Ramos (cell line): Measurements from ENCODE around the gene GMEB1.
"Not testable (repeated sequence)": the region's sequence is repeated elsewhere in the genome, so short reads cannot be mapped to it uniquely, and the experiment has no call there.

ENCODE experiments used
- in situ Hi-C: fragments of 300-500 bp; cut with MboI; formaldehyde crosslinking; loops from one replicate; pipeline ENCODE4 v1.14.3; 2022; ENCODE audit warnings: low sequenced_read_pairs; ENCODE audit not compliant: unreplicated experiment

The GMEB1 gene

DNA sequence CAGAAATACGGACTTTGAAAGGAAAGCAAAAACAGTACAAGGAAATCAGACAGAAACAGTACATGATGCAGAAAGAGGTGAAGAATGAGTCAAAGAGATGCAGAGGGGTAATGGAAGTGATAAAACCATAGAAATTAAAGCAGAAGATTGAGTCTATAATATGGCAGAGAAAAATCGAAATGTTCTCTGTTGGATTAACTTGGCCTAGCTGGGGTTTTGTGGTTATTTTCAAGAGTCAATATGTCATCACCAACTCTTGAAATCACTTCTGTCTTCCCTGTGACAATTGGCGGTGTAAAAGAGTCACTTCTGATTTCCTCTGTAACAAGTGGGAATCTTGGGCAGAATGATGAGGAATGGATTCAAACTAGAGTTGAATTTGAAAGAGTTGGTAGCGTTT lies 75.6 kb downstream of the GMEB1 start:
- in situ Hi-C loops = no loop called here

DNA sequence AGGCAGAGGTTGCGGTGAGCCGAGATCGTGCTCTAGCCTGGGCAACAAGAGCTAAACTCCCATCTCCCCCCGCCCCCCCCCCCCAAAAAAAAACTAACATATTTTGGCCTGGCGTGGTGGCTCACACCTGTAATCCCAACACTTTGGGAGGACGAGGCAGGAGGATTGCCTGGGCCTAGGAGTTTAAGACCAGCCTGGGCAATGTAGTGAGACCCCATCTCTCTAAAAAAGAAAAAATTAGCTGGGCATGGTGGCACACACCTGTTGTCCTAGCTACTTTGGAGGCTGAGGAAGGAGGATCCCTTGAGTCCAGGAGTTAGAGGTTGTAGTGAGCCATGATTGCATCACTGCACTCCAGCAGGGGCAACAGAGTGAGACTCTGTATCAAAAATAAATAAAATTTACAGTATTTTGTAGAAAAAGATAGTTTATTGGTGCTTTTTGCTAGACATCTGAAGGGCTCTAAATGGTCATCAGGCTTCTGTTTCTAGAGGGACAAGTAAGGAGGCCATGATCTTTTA lies 77.1 kb downstream of the GMEB1 start:
- in situ Hi-C loops = no loop called here

DNA sequence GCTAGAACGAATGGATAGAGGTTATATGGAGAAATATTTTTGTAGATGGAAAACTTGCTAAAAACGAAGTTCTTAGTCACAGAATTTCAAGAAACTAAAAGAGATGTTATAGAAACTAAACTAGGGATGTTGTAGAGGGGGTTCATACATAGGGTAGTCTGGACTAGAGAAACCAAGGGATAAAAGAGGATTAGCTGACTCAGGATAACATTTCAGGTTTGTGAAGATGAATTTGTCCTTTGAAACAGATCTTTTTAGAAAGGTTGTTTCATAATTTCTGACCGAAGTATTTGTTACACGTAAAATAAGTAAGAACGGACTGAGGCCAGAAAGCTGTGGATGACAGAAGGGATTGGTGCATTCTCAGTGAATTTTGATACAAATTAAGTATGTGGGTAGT lies 81.7 kb downstream of the GMEB1 start:
- in situ Hi-C loops = no loop called here

DNA sequence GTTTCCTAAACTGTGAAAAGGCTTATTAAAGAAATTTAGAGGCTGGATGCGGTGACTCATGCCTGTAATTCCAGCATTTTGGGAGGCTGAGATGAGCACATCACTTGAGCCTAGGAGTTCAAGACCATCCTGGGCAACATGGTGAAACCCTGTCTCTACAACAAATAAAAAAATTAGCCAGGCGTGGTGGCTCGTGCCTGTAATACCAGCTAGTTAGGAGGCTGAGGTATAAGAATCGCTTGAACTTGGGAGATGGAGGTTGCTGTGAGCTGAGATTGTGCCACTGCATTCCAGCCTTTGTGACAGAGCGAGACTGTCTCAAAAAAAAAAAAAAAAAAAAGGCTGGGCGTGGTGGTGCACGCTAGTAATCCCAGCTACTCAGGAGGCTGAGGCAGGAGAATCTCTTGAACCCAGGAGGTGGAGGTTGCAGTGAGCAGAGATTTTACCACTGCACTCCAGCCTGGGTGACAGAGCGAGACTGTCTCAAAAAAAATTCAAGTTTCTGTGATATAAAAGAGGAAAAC lies 82.2 kb downstream of the GMEB1 start:
- in situ Hi-C loops = not testable (repeated sequence)

DNA sequence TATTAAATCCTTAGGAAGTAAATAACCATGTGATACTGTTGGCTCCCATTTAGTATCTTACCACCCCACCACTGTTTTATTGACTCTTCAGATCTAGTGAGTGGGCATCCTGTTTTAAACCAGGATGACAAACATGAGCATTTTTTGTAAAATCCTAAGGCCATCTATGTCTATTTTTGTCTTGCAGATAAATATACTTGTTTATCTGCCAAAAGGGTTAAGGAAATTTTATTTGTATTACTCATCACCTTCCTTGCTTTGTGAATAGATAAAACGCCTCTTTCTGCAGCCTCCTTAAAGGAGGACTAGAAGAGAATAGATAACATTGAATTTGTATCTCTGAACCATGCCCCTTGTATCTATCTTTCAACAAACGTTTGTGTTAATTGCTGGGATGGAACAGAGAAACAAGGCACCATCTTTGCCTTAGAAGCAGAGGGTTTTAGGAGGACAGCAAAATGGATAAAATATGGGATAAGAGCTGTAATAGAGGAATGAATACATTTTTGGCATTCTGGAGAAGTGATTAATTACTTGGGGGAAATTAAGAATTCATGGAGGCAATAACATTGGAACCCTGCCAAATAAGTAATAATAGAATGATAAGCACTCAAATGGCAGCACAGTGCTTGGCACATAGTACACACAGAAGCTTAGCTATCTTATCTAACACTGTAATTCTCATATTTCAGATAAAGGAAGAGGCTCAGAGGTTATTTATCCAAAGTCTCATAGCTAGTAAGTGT lies 82.9 kb downstream of the GMEB1 start:
- in situ Hi-C loops = no loop called here

DNA sequence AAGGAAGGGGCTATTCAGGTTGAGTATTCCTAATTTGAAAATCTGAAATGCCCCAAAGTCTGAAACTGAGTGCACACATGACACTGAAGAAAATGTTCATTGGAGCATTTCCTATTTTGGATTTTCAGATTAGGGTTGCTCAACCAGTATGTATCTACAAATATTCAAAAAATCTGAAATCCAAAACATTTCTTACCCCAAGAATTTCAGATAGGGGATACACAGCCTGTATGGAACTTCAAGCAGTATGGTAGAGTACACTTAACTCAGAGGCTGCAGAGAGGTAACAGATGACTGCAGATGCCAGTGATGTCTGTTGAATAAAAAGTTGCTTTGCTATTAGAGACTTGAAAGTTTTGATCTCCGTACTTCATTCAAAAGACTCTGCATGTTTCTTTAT lies 87.1 kb downstream of the GMEB1 start:
- in situ Hi-C loops = no loop called here

DNA sequence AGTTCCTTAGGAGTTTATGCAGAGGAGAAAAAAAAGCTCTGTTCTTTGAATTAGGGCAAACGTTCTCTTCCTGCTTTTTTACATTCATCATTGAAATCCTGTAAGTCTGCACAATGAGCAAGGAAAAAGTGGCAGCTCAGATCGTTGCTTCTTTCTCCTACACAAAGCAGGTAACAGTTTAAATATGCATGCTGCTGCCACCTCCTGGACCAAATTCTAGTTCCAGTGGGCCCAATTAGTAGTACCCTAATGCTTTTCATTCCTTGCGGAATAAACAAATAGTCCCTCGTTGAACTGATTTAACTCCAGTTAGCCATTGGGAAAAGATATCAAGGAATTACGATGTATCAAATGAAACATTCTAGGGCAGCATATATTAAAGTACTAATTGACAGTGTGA lies 88.3 kb downstream of the GMEB1 start:
- in situ Hi-C loops = no loop called here

DNA sequence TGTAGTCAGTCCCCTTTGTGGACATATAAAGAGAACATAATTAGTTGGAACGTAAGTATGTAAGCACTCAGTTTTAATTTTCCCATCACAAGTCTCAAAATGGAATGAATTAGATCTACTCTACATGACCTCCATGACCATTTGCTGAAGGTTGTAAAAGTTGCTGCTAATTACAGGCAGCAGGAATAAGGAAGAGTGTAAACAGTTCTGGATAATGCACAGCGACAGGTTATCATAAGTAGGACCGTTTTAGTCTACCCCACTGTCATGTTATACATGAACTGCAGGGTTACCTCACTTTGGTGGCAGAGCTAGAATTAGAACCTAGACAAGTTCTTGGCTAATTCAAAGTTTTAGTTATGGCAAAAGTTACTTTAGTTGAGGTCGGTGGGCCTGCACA lies 89.8 kb downstream of the GMEB1 start:
- in situ Hi-C loops = no loop called here

DNA sequence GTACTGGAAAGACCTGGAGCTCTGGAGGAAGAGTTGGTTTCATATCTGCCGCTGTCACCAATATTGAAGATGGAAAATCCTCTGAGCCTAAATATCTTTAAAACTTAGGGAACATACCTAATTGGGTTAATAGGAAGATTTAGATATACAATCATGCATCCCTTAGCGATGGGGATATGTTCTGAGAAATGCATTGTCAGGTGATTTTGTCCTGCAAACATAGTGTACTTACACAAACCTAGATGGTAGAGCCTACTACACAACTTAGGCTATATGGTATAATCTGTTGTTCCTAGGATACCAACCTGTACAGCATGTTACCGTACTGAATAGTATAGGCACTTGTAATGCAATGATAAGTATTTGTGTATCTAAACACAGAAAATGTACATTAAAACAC lies 90.7 kb downstream of the GMEB1 start:
- in situ Hi-C loops = no loop called here

DNA sequence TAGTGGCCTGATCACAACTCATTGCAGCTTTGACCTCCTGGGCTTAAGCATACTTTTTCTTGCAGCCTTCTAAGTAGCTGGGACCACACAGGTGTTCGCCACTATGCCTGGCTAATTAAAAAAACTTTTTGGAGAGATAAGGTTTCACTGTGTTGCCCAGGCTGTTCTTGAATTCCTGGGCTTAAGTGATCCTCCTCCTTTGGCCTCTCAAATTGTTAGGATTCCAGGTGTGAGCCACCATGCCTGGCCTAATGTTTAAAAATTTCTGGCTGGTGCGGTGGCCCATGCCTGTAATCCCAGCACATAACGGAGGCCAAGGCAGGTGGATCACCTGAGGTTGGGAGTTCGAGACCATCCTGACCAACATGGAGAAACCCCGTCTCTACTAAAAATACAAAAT lies 92.6 kb downstream of the GMEB1 start:
- in situ Hi-C loops = no loop called here

DNA sequence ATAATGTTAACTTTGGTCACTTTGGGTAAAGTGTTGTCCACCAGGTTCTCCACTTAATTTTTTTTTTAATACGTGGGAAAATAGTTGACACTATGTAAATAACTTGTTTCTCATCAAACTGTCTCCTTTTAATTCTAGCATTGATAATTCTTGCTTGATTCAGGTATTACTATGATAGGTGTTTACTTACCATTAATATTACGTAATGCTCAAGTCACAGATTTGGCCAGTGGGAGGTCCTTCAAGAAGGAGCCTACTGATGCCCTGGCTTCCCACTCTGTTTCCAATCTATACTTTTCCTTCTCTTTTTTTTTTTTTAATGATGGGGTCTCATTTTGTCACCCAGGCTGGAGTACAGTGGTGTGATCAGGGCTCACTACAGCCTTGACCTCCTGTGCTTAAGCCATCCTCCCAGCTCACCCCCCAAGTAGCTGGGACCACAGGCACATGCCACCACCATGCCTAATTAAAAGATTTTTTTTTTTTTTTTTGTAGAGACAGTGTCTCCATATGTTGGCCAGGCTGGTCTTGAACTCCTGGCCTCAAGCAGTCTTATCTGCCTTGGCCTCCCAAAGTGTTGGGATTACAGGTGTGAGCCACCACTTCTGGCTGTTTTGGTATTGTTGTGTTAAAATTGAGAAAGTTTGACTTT lies 98.1 kb downstream of the GMEB1 start:
- in situ Hi-C loops = no loop called here
